Activated CD4-positive, alpha-beta T cell treated with anti-CD3 and anti-CD28 coated beads, Interleukin-2, amount 50 U/mL, for 4 hours (primary cell): Measurements from ENCODE around the gene SLC6A17.

Experiments used
- DNase-seq, 2 experiments: peaks; one replicate each; pipeline ENCODE4 v3.0.0-alpha.2; 2020

SLC6A17 gene

GRCh38 chr1:110176299-110176956, 26.1 kb downstream of the SLC6A17 start:
- no peak for DNase-seq

- DNase-seq, result no peak
Measured at GRCh38 chr1:110177775-110178174, 27.5 kb downstream of the SLC6A17 start.

- no peak for DNase-seq
Measured at GRCh38 chr1:110183642-110184167, 33.4 kb downstream of the SLC6A17 start.

GRCh38 chr1:110184446-110184845, 34.2 kb downstream of the SLC6A17 start:
- DNase-seq, result no peak

- DNase-seq, result no peak
Measured at GRCh38 chr1:110185181-110185580, 34.9 kb downstream of the SLC6A17 start.

- no peak for DNase-seq
Measured at GRCh38 chr1:110186558-110186957, 36.3 kb downstream of the SLC6A17 start.

GRCh38 chr1:110187139-110187890, 37.0 kb downstream of the SLC6A17 start:
- DNase-seq, result no peak

- DNase-seq, result no peak
Measured at GRCh38 chr1:110188035-110188618, 37.8 kb downstream of the SLC6A17 start.

- DNase-seq, result no peak
Measured at GRCh38 chr1:110189181-110189580, 38.9 kb downstream of the SLC6A17 start.

- no peak for DNase-seq
Measured at GRCh38 chr1:110190282-110190929, 40.1 kb downstream of the SLC6A17 start.

GRCh38 chr1:110192541-110192940, 42.2 kb downstream of the SLC6A17 start:
- DNase-seq, result no peak

- DNase-seq, result no peak
Measured at GRCh38 chr1:110195196-110195595, 44.9 kb downstream of the SLC6A17 start.

- peak; percentile 33 to 36 for DNase-seq
Measured at GRCh38 chr1:110196917-110197765, 46.8 kb downstream of the SLC6A17 start.

- DNase-seq, result no peak
Measured at GRCh38 chr1:110197905-110198629, 47.8 kb downstream of the SLC6A17 start.

GRCh38 chr1:110198746-110199145, 48.5 kb downstream of the SLC6A17 start:
- DNase-seq, result no peak

- no peak for DNase-seq
Measured at GRCh38 chr1:110200190-110200589, 49.9 kb downstream of the SLC6A17 start.

GRCh38 chr1:110200666-110201065, 50.4 kb downstream of the SLC6A17 start:
- DNase-seq, result no peak

- no peak for DNase-seq
Measured at GRCh38 chr1:110201157-110201825, 51.0 kb downstream of the SLC6A17 start.

- DNase-seq, result peak; percentile 49 to 64
Measured at GRCh38 chr1:110203021-110203661, 52.8 kb downstream of the SLC6A17 start.

- no peak for DNase-seq
Measured at GRCh38 chr1:110205156-110205555, 54.9 kb downstream of the SLC6A17 start.
